Glutamatergic neuron (in vitro differentiated cells): ENCODE results near the gene CFAP58. TPM values are rescaled to one million over a fixed set of nuclear protein-coding genes. Genes with fewer than 3 reads are reported as not detected.

ENCODE experiments used
- DNase-seq: peaks from one replicate; pipeline ENCODE4 v3.0.0; 2022
- H3K27ac Mint-ChIP-seq: one replicate; pipeline ENCODE4 v1.8.0; 2020; ENCODE audit warnings: mild to moderate bottlenecking, mixed read lengths, inconsistent platforms; ENCODE audit not compliant: unreplicated experiment
- H3K27me3 Mint-ChIP-seq: one replicate; pipeline ENCODE4 v1.8.0; 2020; ENCODE audit warnings: mild to moderate bottlenecking, moderate library complexity, mixed read lengths, inconsistent platforms; ENCODE audit not compliant: unreplicated experiment
- H3K36me3 Mint-ChIP-seq: one replicate; pipeline ENCODE4 v1.8.0; 2020; ENCODE audit warnings: mild to moderate bottlenecking, mixed read lengths, inconsistent platforms; ENCODE audit not compliant: unreplicated experiment
- H3K4me1 Mint-ChIP-seq: one replicate; pipeline ENCODE4 v1.8.0; 2020; ENCODE audit warnings: mild to moderate bottlenecking, low read depth, mixed read lengths, inconsistent platforms; ENCODE audit not compliant: unreplicated experiment
- H3K4me3 Mint-ChIP-seq: one replicate; pipeline ENCODE4 v1.8.0; 2020; ENCODE audit warnings: mild to moderate bottlenecking, mixed read lengths, inconsistent platforms; ENCODE audit not compliant: unreplicated experiment
- H3K9me3 Mint-ChIP-seq: one replicate; pipeline ENCODE4 v1.8.0; 2020; ENCODE audit warnings: mild to moderate bottlenecking, moderate library complexity, mixed read lengths, inconsistent platforms; ENCODE audit not compliant: unreplicated experiment
- CTCF ChIP-seq: fragments of 200-600 bp; sonication (generic); IDR thresholded peaks from one replicate; pipeline ENCODE4 v1.5.0; 2021; ENCODE audit not compliant: partially characterized antibody, unreplicated experiment
- total RNA-seq: library from RNA; stranded (reverse); fragmentation: NEBNext Ultra II Directional; extraction: Animal tissue kit (Norgen Biotek cat#: 25700); gene quantifications from one replicate; pipeline ENCODE4 v1.2.1, GENCODE V29; 2021; ENCODE audit not compliant: unreplicated experiment

The CFAP58 gene
- total RNA-seq, 1 donor from 2014 or later: 2.2 TPM

- peaks cover 10% of the 10 kb centered on the region for H3K27me3 Mint-ChIP-seq
- H3K27ac Mint-ChIP-seq: peak within 1 kb of the TSS; percentile 95
- no peaks in the 10 kb centered on the region for H3K36me3 Mint-ChIP-seq
- DNase-seq: peak; percentile 78
- H3K4me1 Mint-ChIP-seq: peaks cover 32% of the 10 kb centered on the region
- TF ChIP-seq CTCF: peak; percentile 38
- H3K4me3 Mint-ChIP-seq: peak within 1 kb of the TSS; percentile 98
- peaks cover 7% of the 10 kb centered on the region for H3K9me3 Mint-ChIP-seq
These were observed 15.5 kb upstream of the CFAP58 start, which contains the start of gene ITPRIP for GRCh38 chr10:104337985-104338735. Gene ITPRIP (minus strand): TSS chr10:104338465. CDS start chr10:104316051, 22,414 bp downstream.

- peaks cover 7% of the 10 kb centered on the region for H3K9me3 Mint-ChIP-seq
These were observed 14.0 kb upstream of the CFAP58 start for GRCh38 chr10:104339469-104340110.

GRCh38 chr10:104340111-104340526 lies 13.5 kb upstream of the CFAP58 start:
- no peak for DNase-seq
- Mint-ChIP-seq H3K36me3 (no peaks in the 10 kb centered on the region), H3K4me1 (peaks cover 14% of the 10 kb centered on the region), H3K27me3 (peaks cover 5% of the 10 kb centered on the region), H3K9me3 (peaks cover 7% of the 10 kb centered on the region), H3K4me3 (peak overlapping the region; percentile 55), H3K27ac (no peak overlapping the region)
- TF ChIP-seq CTCF: no peak

More at GRCh38 chr10:104339469-104340110, 14.0 kb upstream of the CFAP58 start:
- Mint-ChIP-seq H3K27ac (no peak overlapping the region), H3K36me3 (no peaks in the 10 kb centered on the region), H3K4me3 (peak overlapping the region; percentile 98), H3K27me3 (peaks cover 6% of the 10 kb centered on the region), H3K4me1 (peaks cover 19% of the 10 kb centered on the region)
- DNase-seq: no peak
- no peak for TF ChIP-seq CTCF

- Mint-ChIP-seq H3K27ac (no peak overlapping the region), H3K36me3 (no peaks in the 10 kb centered on the region), H3K4me3 (no peak overlapping the region), H3K4me1 (peaks cover 11% of the 10 kb centered on the region), H3K9me3 (peaks cover 7% of the 10 kb centered on the region), H3K27me3 (peaks cover 2% of the 10 kb centered on the region)
- no peak for TF ChIP-seq CTCF
- no peak for DNase-seq
These were observed 13.0 kb upstream of the CFAP58 start for GRCh38 chr10:104340641-104341040.

- Mint-ChIP-seq H3K36me3 (no peaks in the 10 kb centered on the region), H3K9me3 (peaks cover 2% of the 10 kb centered on the region), H3K4me3 (no peak overlapping the region), H3K4me1 (peaks cover 10% of the 10 kb centered on the region), H3K27ac (no peak overlapping the region), H3K27me3 (peaks cover 2% of the 10 kb centered on the region)
- TF ChIP-seq CTCF: no peak
- DNase-seq: no peak
These were observed 10.7 kb upstream of the CFAP58 start for GRCh38 chr10:104342941-104343411.
